Measurements from ENCODE around the gene ROBO4. TPM values are rescaled to one million over a fixed set of nuclear protein-coding genes. Genes with fewer than 3 reads are reported as not detected.

The ROBO4 gene
- total RNA-seq, 2 donors from 2014 or later = 18.9 to 43.3 TPM

GRCh38 chr11:124920870-124921609 lies 23.4 kb upstream of the ROBO4 start:
- peak; percentile 89 for DNase-seq
- intact Hi-C loops (cut with DNase I) = no loop called here
- peak; percentile 79 to 86 for ATAC-seq

GRCh38 chr11:124920356-124920755 lies 22.7 kb upstream of the ROBO4 start:
- intact Hi-C loops (cut with DNase I) = no loop called here
- ATAC-seq (no peak), DNase-seq (no peak)

GRCh38 chr11:124919898-124920297 lies 22.2 kb upstream of the ROBO4 start:
- no peak for ATAC-seq
- intact Hi-C loops (cut with DNase I) = no loop called here
- no peak for DNase-seq

- ATAC-seq = no peak
- no peak for DNase-seq
- intact Hi-C loops (cut with DNase I) = no loop called here
Observed at GRCh38 chr11:124918950-124919349, 21.3 kb upstream of the ROBO4 start, which contains the start of gene HEPN1. TSS of gene HEPN1 (plus strand) at chr11:124919250.

- ATAC-seq (no peak), DNase-seq (no peak)
- intact Hi-C loops (cut with DNase I) = no loop called here
Observed at GRCh38 chr11:124917115-124917637, 19.5 kb upstream of the ROBO4 start.

GRCh38 chr11:124916370-124916710 lies 18.7 kb upstream of the ROBO4 start:
- DNase-seq (no peak), ATAC-seq (no peak)
- intact Hi-C loops (cut with DNase I) = no loop called here

GRCh38 chr11:124915541-124916369 lies 18.1 kb upstream of the ROBO4 start:
- intact Hi-C loops (cut with DNase I) = no loop called here
- ATAC-seq (no peak), DNase-seq (no peak)

- intact Hi-C loops (cut with DNase I) = no loop called here
- ATAC-seq = no peak
- no peak for DNase-seq
Observed at GRCh38 chr11:124902616-124903015, 5.0 kb upstream of the ROBO4 start.

- ATAC-seq (peak in 1 of 2 donors; percentile 31), DNase-seq (peak; percentile 61)
- intact Hi-C loops (cut with DNase I) = no loop called here
Observed at GRCh38 chr11:124900464-124900863, 2.8 kb upstream of the ROBO4 start.

GRCh38 chr11:124899383-124900145 lies 1.9 kb upstream of the ROBO4 start:
- intact Hi-C loops (cut with DNase I) = no loop called here
- DNase-seq = no peak
- ATAC-seq = no peak

- intact Hi-C loops (cut with DNase I) = no loop called here
- DNase-seq (peak; percentile 72), ATAC-seq (peak; percentile 47 to 72)
Observed at GRCh38 chr11:124898711-124899110, 1.0 kb upstream of the ROBO4 start.

- intact Hi-C loops (cut with DNase I) = no loop called here
- peak; percentile 20 to 63 for ATAC-seq
- no peak for DNase-seq
Observed at GRCh38 chr11:124898263-124898680, 607 bp upstream of the ROBO4 start.

- DNase-seq = peak; percentile 53
- peak; percentile 31 to 62 for ATAC-seq
- intact Hi-C loops (cut with DNase I) = no loop called here
Observed at GRCh38 chr11:124896821-124897391, 759 bp downstream of the ROBO4 start.

GRCh38 chr11:124896071-124896750 lies 1.5 kb downstream of the ROBO4 start:
- DNase-seq (no peak), ATAC-seq (no peak)
- intact Hi-C loops (cut with DNase I) = no loop called here

GRCh38 chr11:124895471-124895971 lies 2.1 kb downstream of the ROBO4 start:
- no peak for DNase-seq
- intact Hi-C loops (cut with DNase I) = no loop called here

GRCh38 chr11:124894606-124895430 lies 2.8 kb downstream of the ROBO4 start:
- DNase-seq (no peak), ATAC-seq (no peak)
- intact Hi-C loops (cut with DNase I) = no loop called here

More at GRCh38 chr11:124895471-124895971, 2.1 kb downstream of the ROBO4 start:
- ATAC-seq = no peak

- intact Hi-C loops (cut with DNase I) = no loop called here
- no peak for DNase-seq
- no peak for ATAC-seq
Observed at GRCh38 chr11:124893781-124894401, 3.8 kb downstream of the ROBO4 start.
